GM18502 (cell line): ENCODE results near the gene KDM5B.
"Not testable (repeated sequence)": the region's sequence is repeated elsewhere in the genome, so short reads cannot be mapped to it uniquely, and the experiment has no call there.

Experiments
- ATAC-seq: cut with Tn5 transposase; IDR thresholded peaks from one replicate; pipeline ENCODE4 v1.9.1; 2021; ENCODE audit warnings: mild to moderate bottlenecking; ENCODE audit not compliant: unreplicated experiment, poor library complexity

KDM5B gene

DNA sequence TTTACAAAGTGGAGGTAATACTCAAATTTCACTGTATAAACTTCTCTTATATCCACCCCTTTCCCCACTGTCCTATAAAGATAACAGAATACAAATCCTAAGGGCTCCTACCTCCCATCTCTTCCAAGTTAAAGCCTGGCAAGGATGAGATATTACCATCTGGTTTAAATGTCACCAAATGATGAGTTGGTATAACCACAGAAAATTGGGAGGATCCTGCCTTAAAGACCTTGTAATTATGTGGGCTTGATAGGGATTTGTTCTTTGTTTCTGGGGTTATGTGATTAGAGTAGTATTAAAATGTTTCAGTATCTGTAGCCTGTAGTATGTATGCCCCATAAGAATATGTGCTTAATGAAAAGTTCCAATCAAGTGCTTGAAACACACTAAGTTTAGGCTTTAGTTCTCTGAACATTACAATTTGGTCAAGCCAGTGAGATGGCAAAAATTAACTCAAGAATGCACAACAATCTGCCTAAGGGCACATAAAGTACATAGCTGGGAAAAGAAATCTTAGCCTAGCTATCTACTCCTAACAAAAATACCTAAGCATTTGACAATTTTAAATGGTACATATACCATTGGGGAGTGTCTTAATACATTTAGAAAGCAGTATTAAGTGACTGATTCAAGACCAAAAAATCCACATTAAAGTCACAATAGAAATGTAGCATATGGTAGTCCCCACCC is 14.0 kb downstream of the KDM5B start:
- no peak for ATAC-seq

GRCh38 chr1:202791077-202791747 is 17.0 kb downstream of the KDM5B start:
- ATAC-seq, result no peak

GRCh38 chr1:202788800-202789199 is 19.4 kb downstream of the KDM5B start:
- no peak for ATAC-seq

- no peak for ATAC-seq
These were observed 21.4 kb downstream of the KDM5B start for GRCh38 chr1:202786804-202787203.

DNA sequence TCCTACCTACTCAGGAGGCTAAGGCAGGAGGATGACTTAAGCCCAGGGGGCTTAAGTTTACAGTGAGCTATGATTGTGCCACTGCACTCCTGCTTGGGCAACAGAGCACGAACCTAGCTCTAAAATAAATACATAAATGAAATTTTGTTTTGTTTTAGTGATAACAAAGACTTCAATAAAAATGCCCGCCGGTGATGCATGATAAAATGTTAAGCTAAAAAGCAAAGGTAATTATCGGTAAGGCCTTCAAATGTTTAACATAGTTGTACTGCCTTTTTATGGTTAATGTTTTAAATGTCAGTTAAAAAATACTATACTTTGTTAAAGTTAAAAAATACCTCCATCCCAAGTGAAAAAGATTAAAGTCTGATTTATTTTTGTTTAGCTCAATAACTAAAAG is 27.0 kb downstream of the KDM5B start:
- no peak for ATAC-seq

GRCh38 chr1:202770135-202770534 is 38.1 kb downstream of the KDM5B start:
- no peak for ATAC-seq

DNA sequence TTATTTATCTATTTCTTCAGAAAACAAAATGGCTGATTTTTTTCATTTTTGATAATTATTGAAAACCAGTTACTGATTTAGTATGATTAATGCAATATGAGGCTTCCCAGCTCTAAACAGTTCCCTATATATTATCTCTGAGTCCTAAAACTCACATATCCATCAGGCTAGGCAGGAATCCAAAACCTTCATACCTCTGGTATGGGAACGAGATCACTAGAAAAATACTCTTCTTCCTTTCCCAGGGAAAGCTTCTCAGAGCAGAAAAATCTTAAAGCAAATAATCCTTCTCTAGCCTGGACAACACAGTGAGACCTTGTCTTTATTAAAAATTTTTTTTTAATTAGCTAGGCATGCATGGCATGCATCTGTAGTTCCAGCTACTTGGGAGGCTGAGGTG is 42.5 kb downstream of the KDM5B start:
- ATAC-seq, result no peak

GRCh38 chr1:202762019-202762418 is 46.2 kb downstream of the KDM5B start:
- no peak for ATAC-seq

DNA sequence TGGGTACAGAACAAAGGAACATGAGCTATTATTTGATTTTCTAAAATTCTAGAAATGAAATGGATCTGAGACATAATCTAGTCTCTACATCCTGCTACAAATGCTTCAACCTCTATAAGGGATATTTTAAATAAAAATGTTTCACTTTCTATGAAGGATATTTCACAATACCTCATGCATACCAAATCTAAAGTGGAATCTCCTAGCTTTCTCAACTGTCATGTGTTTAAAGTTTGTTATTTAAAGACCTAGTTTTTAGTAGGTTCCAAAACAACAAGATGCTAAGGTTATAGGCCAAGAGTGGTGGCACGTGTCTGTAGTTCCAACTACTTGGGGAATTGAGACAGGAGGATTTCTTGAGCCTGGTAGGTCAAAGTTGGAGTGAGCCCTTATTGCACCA is 47.6 kb downstream of the KDM5B start:
- no peak for ATAC-seq

GRCh38 chr1:202756391-202756790 is 51.8 kb downstream of the KDM5B start:
- no peak for ATAC-seq

DNA sequence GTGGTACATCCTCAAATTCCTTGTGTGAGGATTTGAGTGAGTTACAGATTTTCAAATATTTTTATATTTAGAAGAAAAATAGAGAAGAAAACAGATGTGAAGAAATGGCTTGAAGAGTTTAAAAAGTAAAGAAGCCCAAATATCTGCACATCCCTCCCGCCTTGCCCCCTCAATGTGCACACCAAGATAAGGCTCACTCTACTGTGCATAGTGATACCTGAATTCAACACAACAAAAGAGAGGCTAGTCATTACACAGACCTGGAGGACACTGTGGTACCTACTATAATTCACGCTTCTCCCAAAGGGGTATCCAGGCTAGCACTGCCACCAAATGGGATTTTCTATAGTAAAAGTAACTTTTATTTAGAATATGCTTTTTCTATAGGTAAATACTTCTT is 53.9 kb downstream of the KDM5B start:
- no peak for ATAC-seq

- ATAC-seq, result no peak
These were observed 55.4 kb downstream of the KDM5B start for GRCh38 chr1:202752774-202753173.

DNA sequence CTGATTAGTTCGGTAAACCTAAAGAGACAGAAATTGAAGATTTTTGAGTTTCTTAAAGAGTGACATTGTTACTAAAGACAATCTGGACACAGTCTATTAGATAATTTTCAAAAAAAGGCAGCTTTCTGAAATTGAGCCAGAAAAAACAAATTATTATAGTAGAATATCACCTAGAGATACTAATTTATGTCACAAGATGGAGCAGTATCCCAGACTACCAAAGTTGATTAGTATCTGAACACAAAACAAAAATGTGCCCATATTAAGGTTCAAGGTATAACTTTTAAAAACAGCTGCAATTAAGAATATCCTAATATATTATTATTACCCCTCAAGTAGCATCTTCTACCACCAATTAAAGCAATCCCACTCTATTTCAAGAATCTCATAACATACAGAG is 57.5 kb downstream of the KDM5B start:
- no peak for ATAC-seq

GRCh38 chr1:202750024-202750423 is 58.2 kb downstream of the KDM5B start:
- no peak for ATAC-seq

DNA sequence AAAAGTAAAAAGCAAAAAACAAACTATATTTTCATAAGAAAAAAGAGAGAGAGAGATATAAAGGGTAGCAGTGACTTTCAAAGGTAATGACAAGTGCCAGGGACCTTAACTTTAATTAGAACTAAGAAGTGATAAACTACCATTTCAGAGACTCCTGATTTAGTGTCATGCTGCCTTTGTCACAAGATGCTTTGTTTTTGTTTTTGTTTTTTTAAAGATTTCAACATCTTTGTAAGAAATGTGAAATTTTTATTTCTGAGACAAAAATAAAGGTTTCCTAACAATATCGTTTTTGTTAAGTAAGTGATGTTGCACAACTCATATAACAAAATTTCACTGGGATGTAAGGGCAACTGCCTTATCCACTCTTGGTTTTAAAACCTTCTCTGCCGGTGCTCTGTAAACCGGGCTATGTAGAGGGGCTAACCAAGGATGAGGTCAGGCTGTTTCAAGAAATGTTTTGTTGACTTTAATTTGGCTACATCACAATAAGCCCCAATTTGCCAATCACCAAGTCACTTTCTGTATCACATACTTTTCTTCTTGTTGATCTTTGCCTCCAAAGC is 62.8 kb downstream of the KDM5B start:
- ATAC-seq, result no peak

DNA sequence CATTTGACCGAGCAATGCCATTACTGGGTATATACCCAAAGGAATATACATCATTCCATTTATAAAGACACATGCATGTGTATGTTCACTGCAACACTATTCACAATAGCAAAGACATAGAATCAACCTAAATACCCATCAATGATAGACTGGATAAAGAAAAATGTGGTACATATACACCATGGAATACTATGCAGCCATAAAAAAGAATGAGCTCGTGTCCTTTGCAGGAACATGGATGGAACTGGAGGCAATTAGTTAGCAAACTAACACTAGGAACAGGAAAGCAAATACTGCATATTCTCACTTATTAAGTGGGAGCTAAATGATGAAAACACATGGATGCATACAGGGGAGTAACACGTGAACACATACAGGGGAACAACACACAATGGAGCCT is 63.5 kb downstream of the KDM5B start:
- not testable (repeated sequence) for ATAC-seq

DNA sequence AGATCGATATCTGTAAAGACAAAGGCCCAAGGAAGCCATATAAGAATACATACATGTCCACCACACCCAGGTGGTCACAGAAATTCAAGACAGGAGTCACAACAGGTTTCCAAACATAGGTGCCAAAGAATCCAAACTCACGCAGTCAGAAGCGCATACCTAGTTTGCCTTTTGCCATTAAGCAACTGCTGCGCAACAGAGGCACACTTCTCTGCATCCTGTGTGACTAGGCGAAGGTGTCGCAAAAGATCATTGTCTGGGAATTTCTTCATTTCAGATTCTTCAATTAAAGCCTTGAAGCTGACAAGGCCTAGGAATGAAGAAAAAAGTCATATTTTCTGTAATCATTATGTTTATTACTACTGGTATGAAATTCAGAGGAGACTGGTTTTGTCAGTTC is 65.7 kb downstream of the KDM5B start:
- no peak for ATAC-seq

DNA sequence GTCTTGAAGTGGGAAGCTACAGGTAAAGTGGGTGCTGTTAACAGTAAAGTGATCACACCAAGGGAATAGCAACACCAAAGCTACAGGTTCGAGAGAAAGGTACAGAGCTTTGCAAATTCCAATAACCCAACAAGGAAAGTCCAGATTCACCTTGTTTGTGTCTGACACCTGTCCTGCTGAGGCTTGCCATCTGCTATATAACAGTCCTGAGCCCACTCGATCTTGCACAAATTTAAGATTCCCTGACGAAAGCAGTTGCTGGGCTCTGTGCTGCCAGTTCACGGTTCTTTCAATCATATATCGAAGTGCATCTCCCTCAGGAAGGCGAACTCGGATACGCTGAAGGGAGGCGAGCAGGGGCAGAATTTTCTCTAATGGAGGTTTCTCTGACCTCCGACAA is 75.0 kb downstream of the KDM5B start:
- ATAC-seq, result no peak

DNA sequence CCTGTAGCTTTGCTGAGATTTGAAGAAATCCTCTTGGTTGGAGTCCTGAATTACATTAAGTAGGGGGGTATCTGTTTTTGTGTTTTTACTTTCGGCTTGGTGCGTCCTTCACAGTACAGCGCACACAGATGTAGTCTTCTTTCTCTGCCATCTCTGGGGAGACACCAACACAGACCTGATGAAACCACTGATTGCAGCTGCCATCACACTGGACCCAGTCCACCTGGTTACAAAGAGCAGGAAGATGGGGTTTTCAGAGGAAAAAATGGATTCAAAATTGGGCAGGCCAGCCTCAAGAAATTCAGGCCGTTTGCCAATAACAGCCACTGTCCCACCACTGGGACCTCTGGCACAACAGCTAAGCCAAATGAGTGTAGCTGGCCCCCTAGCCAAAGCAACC is 79.3 kb downstream of the KDM5B start:
- no peak for ATAC-seq

DNA sequence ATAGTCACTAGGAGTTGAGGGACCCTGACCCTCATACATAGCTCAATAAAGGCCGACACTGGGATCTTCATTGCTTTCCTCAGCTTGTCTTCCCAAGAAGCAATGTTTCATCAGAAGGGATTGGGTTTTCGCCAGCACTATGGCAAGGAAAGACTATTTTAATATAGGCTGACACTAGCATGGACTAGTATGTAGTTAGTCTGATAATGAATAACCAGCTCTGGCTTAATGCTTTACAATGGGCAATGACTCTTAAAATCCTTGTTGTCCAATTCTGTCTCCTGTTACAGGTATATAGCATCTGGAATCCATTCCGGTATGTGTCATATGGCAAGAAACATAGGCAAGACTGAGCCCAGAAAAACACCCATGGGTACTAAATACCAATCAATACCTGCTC is 82.7 kb downstream of the KDM5B start:
- ATAC-seq, result no peak

DNA sequence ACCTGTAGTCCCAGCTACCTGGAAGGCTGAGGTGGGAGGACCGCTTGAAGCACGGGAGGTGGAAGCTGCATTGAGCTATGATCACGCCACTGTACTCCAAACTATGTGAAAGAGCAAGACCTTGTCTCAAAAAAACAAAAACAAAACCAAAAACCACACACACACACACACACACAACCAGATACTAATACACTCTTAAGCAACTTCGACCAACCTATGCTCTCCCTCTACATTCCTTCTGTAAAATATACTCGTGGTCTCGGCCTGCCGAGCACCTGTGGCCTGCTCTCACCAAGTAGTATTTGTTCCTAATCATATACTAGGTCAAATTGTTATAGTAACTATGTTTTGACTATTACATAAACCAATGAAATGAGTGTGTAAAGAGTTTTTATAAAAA is 84.5 kb downstream of the KDM5B start:
- ATAC-seq, result no peak

GRCh38 chr1:202723046-202723445 is 85.2 kb downstream of the KDM5B start:
- ATAC-seq, result not testable (repeated sequence)
